HG03139 (cell line): ENCODE data around the gene EGFR.

Experiments
- ATAC-seq: cut with Tn5 transposase; IDR thresholded peaks from one replicate; pipeline ENCODE4 v1.9.1; 2021; ENCODE audit not compliant: unreplicated experiment

EGFR gene

GRCh38 chr7:55060636-55061022 is 41.8 kb downstream of the EGFR start:
- no peak for ATAC-seq

- no peak for ATAC-seq
Observed at GRCh38 chr7:55061726-55062499, 43.1 kb downstream of the EGFR start.

DNA sequence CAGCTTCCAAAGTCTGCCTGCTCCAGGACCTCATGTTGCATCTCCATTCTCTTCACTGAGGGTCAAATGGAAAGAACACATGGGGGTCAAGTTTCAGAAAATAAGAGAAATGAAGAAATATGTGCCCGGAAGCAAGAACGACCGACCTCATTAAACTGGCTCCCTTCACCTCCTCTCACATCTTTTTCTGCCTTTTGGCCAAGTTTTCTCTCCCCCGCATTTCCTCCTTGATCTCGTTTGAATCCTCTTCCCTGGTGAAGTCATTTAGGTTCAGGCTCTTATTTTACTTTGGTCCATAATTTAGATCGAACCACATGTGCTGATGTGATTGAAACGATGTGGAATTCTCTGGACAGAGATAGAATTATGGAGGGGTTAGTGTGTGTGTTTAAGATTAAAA is 44.2 kb downstream of the EGFR start:
- ATAC-seq: no peak

- ATAC-seq: no peak
Observed at GRCh38 chr7:55063633-55064032, 44.8 kb downstream of the EGFR start.

- ATAC-seq: no peak
Observed at GRCh38 chr7:55065079-55065478, 46.3 kb downstream of the EGFR start.

- ATAC-seq: no peak
Observed at GRCh38 chr7:55065511-55066229, 46.9 kb downstream of the EGFR start.

- ATAC-seq: no peak
Observed at GRCh38 chr7:55066524-55066923, 47.7 kb downstream of the EGFR start.

DNA sequence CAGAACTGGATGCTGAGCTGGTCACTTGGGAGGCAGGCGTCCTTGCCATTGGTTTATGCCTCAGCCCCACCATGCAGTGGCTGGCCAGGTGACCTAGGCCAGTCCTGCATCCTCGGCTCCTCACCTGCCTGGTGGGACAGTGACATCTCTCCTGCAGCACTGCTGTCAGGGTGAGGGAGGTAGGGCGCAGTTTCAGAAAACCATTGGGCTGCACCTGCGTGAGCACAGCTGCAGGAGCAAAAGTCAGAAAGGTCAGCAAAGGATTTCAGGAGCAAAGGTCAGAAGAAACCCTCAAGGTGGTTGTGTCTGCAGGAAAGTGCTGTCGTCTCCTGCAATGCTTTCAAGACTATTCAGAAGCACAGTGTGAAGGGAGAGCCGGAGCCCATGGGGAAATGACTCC is 48.1 kb downstream of the EGFR start:
- no peak for ATAC-seq

DNA sequence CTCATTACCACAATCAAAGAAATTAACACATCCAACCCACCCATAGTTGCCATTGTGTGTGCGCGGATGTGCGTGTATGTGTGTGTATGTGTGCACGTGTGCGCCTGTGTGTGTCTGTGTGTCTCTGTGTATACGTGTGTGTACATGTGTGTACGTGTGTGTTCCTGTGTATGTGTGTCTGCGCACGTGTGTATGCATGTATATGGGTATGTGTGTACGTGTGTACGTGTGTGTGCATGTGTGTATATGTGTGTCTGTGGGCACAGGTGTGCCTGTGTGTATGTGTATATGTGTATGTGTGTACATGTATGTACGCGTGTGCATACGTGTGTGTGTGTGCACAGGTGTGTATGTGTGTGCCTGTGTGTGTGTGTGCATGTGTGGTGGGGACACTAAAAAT is 48.9 kb downstream of the EGFR start:
- ATAC-seq: no peak

DNA sequence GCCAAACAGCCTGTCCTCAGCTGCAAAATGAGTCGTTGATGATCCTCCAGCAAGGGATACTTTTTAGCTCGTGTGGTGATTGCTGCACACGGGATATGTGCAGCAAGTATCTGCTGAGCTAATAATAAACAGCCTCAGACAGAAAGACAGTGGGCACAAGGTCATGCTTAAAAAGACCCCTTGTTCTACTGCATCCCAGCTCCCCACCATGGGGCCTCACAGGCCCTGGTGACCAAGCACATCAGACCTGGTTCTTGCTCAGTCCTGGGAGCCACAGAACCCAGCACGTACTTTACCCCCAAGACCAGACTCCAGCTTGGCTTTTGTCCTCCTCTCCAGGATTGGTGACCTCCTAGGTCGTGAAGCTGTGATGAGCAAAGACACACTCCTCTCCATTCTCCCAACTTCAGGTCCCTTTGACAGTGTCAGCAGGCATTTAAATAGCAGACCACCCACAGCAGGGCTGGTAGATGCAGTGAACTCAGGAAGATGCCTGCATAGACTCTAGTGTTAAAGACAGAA is 50.5 kb downstream of the EGFR start:
- ATAC-seq: no peak

DNA sequence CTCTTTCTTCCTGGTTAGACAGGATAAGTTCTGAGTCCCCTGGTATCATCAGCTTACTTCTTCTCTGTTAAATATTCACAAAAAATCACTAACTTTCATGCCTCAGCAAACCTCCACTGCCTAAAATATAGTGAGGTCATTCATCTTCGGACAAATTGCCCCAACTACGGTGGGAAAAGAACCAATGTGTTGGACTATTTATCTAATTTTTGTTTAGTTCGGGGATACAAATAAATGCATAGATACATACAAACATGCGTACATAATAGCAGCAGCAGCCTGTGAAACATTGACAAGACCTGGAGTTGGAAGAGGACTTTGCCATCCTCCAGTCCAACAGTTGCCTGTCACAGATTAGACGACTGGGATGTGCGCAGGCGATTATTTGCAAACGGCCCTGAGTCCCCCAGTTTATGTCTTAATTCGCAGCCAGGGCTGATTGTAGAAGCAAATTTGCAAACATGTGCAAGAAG is 51.5 kb downstream of the EGFR start:
- ATAC-seq: no peak

DNA sequence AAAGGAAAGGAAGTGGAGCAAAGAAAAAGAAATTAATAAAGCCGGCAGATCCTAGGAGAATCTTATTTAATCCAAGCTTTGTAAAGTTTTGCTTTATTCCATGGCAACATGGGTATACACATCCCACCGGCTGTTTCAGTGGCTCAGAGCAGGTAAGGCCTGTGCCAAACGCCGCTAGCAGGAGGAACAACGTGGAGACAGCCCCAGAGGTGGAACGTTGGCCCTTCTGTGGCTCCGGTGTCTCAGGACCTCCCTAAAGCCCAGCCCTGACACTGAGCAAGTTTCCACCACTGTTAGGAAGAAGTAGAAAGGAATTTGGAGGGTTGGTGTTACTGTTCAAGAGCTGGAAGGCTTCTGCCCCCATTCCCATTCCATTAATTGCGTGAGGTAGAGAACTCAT is 52.0 kb downstream of the EGFR start:
- ATAC-seq: no peak

DNA sequence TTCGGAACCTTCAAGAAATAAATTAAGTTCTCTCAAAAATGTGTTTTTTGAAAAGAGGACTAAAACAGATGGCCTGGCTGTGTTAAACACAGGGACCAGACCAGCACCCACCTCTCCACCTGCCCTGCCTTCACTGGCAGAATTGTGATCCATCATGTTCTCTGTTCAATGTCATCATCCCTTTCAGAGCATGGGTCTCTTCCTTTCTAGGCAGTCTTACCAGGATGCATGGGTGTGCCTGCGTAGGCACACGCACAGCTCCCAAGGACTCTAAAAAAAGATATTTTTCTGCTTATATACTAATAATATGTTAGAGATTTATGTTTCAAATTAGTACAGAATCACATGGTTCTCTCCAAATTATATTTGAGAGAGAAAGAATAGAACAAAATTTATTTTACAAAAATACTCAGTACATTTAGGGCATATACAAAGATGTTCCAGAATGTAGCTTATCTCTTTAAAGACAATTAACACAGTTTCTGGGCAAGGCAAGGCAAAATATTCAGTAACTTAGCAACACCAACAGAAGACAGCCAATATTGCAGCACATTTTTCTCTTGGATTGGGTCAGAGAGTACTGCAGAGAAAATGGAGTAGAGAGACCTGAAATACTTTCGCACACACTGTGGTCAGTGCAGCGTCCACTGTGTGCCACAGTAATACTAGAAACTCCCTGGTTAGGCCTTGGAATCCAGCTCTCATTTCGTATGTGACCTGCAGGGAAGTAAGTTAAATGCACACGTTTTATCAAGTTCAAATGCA is 52.8 kb downstream of the EGFR start:
- ATAC-seq: no peak

DNA sequence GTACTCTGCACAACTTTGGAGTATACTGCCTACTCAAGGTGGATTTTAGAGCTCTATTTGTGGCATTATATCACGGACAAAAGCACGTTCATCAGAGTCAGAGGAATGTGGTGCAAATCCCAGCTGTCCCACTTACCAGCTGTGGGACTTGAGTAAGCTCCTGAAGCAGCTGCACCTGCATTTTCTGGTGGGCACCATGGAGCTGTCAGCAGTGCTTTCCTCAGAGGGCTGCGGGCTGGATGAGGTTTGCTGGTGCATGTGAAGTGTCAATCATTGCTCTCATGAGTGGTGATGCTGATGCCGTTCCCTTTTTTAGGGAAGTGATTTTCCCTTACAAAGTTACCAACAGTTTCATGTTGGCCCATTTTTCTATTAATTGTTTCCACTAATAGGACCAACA is 53.4 kb downstream of the EGFR start:
- ATAC-seq: no peak

- peak; percentile 46 for ATAC-seq
Observed at GRCh38 chr7:55073051-55073511, 54.3 kb downstream of the EGFR start.

GRCh38 chr7:55073976-55074528 is 55.2 kb downstream of the EGFR start:
- peak; percentile 87 for ATAC-seq

GRCh38 chr7:55075464-55076021 is 56.7 kb downstream of the EGFR start:
- no peak for ATAC-seq

- ATAC-seq: no peak
Observed at GRCh38 chr7:55077561-55078410, 59.0 kb downstream of the EGFR start.

DNA sequence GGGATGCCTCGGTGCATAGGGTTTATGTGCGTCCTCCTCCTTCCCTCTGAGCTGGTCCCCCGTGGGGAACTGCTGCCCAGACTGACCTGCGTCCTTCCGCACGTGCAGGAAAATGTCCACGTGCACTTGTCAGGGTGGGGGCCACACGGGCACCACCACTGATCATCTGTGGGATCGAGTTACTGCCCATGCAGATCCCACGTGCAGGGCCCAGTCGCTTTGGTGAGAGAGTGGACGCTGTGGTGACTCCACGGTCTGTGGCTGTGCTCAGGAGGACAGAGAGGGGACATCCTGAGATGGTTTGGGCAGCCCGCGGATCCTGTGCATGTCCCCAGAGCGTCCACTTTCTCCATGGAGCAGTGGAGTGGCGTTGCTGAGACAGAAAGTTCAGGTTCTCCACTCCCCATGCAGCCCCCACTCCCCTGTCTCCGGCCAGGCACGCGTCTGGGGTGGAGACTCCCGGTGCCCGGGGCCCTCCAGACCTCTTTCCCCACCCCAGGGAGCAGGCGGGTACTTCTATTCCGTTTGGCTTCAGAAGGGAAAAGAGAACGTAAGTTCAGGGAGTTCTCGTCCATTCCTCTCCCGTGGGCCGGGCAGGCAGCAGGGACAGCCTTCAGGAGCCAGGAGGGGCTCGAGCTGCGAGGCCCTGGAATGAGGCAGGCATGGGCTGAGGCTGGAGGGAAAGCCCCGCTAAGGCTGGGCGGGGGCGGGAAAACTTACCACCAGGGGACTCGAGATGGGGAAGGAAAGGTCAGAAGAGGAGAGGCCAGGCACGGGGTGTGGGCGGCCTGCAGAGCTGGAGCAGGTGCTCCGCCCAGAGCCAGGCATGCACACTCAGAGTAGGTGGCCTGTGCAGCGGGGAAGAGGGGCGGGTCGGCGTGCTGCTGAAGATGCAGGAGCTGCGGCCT is 59.9 kb downstream of the EGFR start:
- ATAC-seq: no peak
